Spleen (tissue), 7 donors: Measurements from ENCODE around the gene MTLN.

Source experiments
- CTCF ChIP-seq, 11 experiments: fragments of 200-600 bp in 7 of 11; fragments of 450-650 bp in 4 of 11; sonication (generic) in 4 of 11; IDR thresholded peaks in 8 of 11; conservative IDR thresholded peaks in 3 of 11; 1 replicate in 7 of 11; 2 replicates in 4 of 11; pipeline versions ENCODE4 v1.4.0 to v1.8.0; 2016 to 2021; ENCODE audit warnings: antibody characterized with exemption in 11 of 11, inconsistent platforms in 4 of 11, mild to moderate bottlenecking in 1 of 11
- POLR2A ChIP-seq, 3 donors: fragments of 450-650 bp; IDR thresholded peaks; one replicate each; pipeline ENCODE4 v1.5.1; 2017; ENCODE audit warnings: antibody characterized with exemption in 3 of 3, mild to moderate bottlenecking in 1 of 3
- POLR2AphosphoS5 ChIP-seq, 3 donors: sonication (generic); formaldehyde crosslinking; IDR thresholded peaks; one replicate each; pipeline ENCODE4 v1.5.1; 2017; ENCODE audit warnings: antibody characterized with exemption in 3 of 3
- donor health status: DM: no; HTN: no; CAD: no; lungs with moderate emphysema.
- donor health status: DM: no; HTN: no; CAD: no.
- donor health status: DM: no; HTN: no; CAD: no.

DNA sequence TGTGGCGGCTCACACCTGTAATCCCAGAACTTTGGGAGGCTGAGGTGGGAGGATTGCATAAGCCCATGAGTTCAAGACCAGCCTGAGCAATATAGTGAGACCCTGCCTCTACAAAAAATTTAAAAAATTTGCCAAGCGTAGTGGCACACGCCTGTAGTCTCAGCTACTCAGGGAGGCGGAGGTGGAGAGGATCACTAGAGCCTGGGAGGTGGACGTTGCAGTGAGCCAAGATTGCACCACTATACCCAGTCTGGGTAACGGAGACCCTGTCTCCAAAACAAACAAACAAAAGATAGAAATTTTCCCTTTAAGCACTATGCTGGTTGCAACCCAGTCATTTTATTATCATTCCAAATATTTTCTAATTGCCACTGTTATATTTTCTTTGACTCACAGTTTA is 39.8 kb downstream of the MTLN start:
- TF ChIP-seq POLR2AphosphoS5 (IDR thresholded peaks at IDR 0.05) (no peak), CTCF (IDR thresholded peaks at IDR 0.05 in 8 of 11, conservative IDR thresholded peaks at IDR 0.05 in 3 of 11) (no peak), POLR2A (IDR thresholded peaks at IDR 0.05) (no peak)
